Measurements from ENCODE around the gene RAB3B.
"Not testable (repeated sequence)": the region's sequence is repeated elsewhere in the genome, so short reads cannot be mapped to it uniquely, and the experiment has no call there.

The RAB3B gene

GRCh38 chr1:51988254-51988653, 2.2 kb downstream of the RAB3B start:
- no peak for DNase-seq

DNA sequence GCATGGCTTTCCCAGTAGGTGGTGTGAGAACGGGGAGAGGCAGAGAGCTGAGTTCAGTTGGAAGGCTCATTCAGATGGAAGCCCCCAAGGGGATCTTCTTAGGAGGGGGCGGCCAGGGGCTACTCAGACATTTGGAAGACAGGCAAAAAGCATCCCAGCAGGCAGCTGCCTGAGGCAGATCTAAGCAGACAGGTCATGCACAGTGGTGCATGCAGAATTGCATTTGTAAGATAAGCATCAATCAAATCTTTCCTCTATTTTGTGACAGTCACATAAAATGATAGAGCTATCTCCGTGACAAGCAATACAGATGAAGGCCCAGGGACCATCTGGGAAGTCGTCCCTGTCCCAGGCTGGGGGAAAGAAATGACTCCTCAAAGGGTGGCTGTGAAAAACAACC, 3.8 kb downstream of the RAB3B start:
- DNase-seq: no peak

- no peak for DNase-seq
These were observed 8.3 kb downstream of the RAB3B start for GRCh38 chr1:51982161-51982560.

DNA sequence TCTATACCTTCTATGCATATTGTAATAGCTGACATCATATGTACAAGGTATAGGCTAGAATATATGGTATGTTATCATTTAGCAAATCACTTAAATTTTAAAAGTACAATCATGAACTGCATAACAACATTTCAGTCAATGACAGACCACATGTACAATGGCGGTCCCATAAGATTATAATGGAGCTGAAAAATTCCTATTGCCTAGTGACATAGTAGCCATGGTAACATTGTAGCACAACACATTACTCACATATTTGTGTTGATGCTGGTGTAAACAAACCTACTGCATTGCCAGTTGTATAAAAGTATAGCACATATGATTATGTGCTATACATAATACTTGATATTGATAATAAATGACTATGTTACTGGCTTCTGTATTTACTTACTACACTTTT, 8.9 kb downstream of the RAB3B start:
- DNase-seq: no peak

- DNase-seq: no peak
These were observed 12.4 kb downstream of the RAB3B start for GRCh38 chr1:51978099-51978498.

GRCh38 chr1:51976846-51977602, 13.5 kb downstream of the RAB3B start:
- no peak for DNase-seq

DNA sequence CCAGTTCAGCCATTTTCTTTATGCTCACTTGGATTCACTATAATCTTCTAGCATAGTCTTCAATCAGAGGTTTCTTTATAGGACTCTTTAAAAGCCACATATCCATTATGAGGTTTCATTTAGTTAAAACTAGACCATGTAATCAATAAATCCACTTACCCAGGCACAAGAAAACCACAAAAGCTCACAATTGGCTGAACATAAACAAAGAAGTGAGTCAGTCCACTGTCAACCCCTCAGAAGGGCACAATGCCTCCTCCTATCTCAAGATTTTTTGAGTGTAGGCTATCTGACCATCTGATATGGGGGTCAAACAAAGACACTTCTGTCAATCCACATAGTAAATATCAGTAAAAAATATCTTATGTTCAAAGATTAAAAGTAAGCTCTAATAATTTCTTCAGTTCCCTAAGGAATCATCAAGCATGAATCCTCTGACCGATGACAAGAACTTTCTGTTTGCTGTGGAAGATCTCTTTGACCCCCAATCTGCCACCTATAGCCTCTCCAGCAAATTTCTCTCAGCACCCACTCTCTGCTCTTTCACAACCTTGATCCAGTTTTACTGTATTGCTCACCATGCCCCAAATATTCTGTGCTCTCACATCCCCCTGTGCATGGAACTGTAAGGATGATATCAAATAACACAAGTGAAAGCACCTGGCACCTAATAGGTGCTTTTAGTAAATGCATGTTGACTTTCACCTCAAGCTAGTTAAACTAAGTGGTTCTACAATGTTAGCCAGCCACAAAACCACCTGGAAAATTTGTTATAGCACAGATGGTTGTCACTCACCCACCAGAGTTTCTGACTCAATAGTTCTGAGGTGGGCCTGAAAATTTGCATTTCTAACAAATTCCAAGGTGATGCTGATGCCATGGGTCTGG, 16.7 kb downstream of the RAB3B start:
- DNase-seq: peak; percentile 46 to 57

DNA sequence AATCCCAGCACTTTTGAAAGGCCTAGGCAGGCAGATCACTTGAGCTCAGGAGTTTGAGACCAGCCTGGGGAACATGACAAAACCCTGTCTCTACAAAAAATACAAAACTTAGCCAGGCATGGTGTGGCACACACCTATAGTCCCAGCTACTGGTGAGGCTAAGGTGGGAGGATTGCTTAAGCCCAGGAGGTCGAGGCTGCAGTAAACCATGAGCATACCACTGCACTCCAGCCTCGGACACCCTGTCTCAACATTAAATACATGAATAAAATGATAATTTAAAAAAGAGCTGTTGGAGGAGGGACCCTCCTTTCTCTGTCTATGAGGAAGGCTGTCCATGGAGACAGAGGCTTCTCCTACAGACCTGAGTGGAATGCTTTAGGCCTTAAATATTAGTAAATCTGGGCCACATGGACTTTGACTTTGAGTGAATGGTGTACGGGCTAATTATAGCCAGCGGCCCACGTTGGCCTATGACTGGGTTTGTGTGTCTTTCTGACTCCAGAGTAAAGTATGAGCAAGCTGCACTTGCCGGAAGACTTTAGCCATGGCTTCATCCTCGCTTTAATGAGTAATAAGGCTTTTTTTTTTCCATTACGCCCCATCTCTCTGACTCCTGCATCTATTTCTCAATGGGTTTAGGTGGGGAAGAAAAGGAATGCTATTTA, 21.3 kb downstream of the RAB3B start:
- no peak for DNase-seq

- DNase-seq: no peak
These were observed 21.9 kb downstream of the RAB3B start for GRCh38 chr1:51968632-51969031.

GRCh38 chr1:51967213-51967791, 23.2 kb downstream of the RAB3B start:
- not testable (repeated sequence) for DNase-seq

DNA sequence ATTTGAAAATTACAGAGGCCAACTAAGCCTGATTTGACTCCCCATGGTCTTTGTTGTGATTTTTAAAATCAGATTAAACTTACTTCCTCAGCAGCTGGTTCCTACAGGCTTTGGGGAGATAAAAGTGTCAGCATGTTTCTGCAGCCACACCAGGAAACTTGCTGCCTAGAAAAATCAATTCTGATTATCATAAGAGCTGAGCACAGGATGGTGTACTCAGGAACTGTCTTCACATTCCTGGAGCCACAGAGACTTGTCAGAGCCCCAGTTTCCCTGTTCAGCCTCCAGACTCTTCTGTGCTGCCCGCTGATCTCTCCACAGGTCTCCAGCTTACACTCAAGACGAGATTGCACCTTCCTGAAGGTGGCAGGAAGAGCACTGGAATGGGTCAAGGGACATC, 23.9 kb downstream of the RAB3B start:
- no peak for DNase-seq

DNA sequence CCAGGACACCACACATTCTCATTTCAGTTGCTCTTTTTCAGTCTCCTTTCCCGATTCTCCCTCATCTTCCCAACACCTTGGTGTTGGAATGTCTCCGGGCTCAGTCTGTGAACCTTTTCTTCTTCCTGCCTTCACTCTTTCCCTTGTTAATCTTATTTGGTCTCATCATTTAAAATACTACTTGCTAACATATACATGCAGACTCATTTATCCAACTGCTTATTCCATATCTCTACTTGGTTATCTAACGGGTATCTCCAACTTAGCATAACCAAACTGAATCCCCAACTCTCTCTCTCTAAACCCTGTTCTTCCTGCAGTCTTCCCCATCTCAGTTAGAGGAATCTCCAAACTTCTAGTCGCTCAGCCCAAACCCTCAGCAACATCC, 26.2 kb downstream of the RAB3B start:
- DNase-seq: no peak

DNA sequence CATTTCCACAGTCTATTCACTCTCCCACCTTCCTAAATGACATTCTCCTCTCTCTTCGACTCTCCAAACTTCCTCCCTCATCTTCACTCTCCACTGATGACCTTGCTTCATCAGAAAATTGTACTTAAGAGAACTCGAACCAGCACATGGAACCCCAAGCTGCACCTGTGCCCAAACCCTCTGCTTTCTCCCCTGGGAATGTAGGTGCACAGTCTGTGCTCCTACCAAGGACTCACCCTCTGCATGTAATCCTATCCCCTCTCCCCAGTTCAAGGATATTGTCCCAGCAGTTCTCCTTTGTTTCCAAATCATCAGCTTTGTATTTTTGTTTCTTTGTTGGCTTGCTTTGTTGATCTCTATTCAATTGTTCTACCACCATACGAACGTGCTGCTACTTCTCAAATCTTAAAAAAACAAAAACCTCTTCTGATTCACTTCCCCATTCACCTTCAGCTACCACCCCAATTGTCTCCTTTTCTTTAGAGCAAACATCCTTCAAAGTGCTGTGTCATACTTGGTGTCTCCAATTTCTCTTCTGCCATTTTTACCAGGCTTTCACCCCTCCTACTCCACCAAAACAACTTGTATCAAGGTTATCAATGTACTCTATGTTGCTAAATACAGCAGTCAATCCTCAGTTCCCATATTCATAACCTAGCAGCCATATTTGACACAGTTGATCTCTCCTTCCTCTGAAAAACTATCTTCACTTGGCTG, 26.8 kb downstream of the RAB3B start:
- no peak for DNase-seq

DNA sequence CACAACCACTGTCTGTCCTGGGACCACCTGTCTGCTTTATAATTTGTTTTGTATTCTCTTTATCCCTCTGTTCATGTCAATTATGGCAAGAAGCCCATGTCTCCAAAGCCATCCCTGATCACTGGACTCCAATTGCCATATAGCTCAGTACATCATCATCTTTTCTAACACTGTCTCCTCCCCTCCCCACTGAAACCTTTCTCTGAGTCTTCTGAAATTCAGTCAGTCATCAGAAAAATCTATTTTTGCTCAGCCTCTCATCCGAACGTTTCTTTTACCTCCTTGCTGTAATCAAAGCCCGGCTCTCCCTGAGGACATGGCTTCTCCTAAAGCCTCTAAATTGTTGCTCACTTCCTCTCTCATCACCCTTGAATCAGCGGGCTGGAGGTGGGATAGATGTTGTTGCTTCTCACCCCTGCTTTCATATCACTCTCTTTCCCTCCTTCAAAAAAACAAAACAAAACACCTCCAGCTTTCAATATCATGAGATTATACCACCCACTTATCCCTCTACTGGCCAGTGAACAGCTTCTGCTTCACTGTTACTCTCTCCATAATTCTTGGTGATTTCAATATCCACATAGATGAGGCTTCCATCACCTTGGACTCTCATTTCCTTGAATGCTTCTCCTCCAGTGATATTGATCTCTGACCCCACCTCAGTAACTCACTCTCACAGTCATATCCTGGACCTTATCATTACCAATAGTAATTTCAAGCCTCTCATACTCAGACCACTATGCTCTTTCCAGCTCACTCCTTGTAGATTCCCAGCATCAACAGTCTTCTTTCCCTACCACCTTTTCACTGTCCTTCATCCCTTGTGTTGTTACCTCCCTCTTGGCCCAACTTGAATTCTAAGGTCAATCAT, 27.8 kb downstream of the RAB3B start:
- DNase-seq: no peak

DNA sequence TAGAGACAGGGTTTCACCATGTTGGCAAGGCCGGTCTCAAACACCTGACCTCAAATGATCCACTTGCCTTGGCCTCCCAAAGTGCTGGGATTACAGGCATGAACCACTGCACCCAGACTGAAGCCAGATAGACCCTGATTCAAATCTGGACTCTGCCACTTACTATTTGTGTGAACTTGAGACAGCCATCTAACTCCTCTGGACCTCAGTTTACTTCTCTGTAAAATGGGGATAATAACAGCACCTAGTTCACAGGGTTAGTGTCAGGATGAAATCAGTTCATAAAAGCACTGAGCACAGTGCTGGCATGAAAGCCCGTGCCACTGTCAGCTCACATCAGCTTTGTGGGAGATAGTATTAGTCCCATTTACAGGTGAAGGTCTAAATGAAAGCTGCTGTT, 28.5 kb downstream of the RAB3B start:
- no peak for DNase-seq

DNA sequence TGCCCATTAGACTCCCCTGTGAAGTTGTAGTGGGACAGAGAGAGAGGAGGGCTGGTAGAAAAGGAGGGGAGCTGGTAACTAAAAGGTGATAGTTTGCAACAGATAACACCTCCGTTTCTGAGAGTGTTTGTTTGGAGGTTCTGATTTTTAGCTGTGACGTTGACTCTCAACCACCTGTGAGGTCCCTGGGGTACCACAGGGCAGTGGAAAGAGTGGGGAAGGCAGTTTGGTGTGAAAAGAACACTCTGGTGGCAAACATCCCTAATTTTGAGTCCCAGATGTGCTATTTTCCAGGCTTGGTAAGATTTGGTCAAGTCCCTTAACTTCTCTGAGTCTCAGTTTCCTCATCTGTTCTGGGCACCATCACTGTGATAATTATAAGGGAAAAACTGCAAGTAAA, 29.3 kb downstream of the RAB3B start:
- no peak for DNase-seq

- DNase-seq: no peak
These were observed 30.2 kb downstream of the RAB3B start for GRCh38 chr1:51960262-51960661.

- no peak for DNase-seq
These were observed 31.7 kb downstream of the RAB3B start for GRCh38 chr1:51958824-51959223.

DNA sequence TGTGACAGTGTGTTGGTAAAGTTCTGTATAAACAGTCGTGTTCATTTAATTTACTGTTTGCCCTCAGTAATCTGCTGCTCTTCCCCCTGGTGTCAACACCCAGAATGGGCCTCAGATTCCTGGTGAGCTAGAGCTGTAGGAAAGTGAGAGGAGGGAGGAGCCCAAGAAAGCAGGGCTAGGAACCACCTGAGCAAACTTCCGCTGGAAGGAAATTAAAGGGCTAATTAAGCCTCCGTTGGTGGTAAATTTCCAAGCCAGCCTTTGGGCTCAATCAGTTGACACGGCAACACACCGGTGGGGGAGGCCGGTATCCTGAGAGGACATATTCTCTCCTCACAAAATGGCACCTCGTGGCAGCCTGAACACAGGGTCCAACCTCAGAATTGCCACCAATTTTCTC, 32.9 kb downstream of the RAB3B start:
- DNase-seq: peak; percentile 12 to 55

- DNase-seq: no peak
These were observed 33.7 kb downstream of the RAB3B start for GRCh38 chr1:51956528-51957509.
